HL-60 (cell line): ENCODE data around the gene SUN3.

Source experiments
- DNase-seq, 2 experiments: peaks; one replicate each; pipeline ENCODE4 v3.0.0-alpha.2; 2010 to 2020; ENCODE audit warnings: low read depth in 1 of 2, low spot score in 1 of 2
- H3K27ac ChIP-seq: fragments of 250-450 bp; sonication (Bioruptor Pico); replicated peaks from 2 replicates; pipeline ENCODE4 v1.5.1; 2020; ENCODE audit warnings: mild to moderate bottlenecking, moderate library complexity
- H3K27me3 ChIP-seq: fragments of 250-450 bp; sonication (Bioruptor Pico); 2 replicates; pipeline ENCODE4 v1.5.1; 2021; ENCODE audit warnings: mild to moderate bottlenecking, moderate library complexity; ENCODE audit not compliant: insufficient read depth, poor library complexity, severe bottlenecking
- H3K4me3 ChIP-seq: replicated peaks from 2 replicates; pipeline ENCODE4 v1.5.1; 2011; ENCODE audit warnings: mild to moderate bottlenecking, control low read depth, low read length; ENCODE audit not compliant: insufficient read depth
- GABPA ChIP-seq: IDR thresholded peaks from 2 replicates; pipeline ENCODE4 v1.6.1; 2012; ENCODE audit warnings: low read depth
- POLR2AphosphoS5 ChIP-seq: IDR thresholded peaks from 2 replicates; pipeline ENCODE4 v1.6.1; 2012; ENCODE audit warnings: low read depth
- SPI1 ChIP-seq: IDR thresholded peaks from 2 replicates; pipeline ENCODE4 v1.6.1; 2012; ENCODE audit warnings: low read depth, mild to moderate bottlenecking, borderline replicate concordance
- TF ChIP-seq, protein P1 (sequence below): IDR thresholded peaks from one replicate; pipeline ENCODE4 v1.5.1; 2011; ENCODE audit warnings: low read length, control low read depth, inconsistent platforms; ENCODE audit not compliant: insufficient read depth
- TF ChIP-seq, protein P2 (sequence below): IDR thresholded peaks from 2 replicates; pipeline ENCODE4 v1.6.1; 2012; ENCODE audit warnings: low read depth; ENCODE audit not compliant: insufficient replicate concordance

Gene SUN3

DNA sequence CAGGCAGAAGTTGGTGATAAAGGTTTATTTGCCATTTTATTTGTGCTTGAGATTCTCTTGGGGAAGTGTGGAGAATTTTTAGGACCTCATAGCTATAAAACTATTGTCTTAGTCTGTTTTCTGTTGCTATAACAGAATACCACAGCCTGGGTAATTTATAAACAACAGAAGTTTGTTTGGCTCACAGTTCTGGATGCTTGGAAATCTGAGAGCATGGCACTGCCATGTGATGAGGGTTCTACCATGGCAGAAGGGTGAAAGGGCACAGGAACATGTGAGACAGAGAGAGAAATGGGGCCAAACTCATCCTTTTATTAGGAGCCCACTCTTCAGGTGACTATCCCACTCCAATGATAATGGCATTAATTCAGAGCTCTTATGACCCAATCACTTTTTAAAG, 12.3 kb downstream of the SUN3 start:
- TF ChIP-seq GABPA = no peak
- TF ChIP-seq, protein P1, sequence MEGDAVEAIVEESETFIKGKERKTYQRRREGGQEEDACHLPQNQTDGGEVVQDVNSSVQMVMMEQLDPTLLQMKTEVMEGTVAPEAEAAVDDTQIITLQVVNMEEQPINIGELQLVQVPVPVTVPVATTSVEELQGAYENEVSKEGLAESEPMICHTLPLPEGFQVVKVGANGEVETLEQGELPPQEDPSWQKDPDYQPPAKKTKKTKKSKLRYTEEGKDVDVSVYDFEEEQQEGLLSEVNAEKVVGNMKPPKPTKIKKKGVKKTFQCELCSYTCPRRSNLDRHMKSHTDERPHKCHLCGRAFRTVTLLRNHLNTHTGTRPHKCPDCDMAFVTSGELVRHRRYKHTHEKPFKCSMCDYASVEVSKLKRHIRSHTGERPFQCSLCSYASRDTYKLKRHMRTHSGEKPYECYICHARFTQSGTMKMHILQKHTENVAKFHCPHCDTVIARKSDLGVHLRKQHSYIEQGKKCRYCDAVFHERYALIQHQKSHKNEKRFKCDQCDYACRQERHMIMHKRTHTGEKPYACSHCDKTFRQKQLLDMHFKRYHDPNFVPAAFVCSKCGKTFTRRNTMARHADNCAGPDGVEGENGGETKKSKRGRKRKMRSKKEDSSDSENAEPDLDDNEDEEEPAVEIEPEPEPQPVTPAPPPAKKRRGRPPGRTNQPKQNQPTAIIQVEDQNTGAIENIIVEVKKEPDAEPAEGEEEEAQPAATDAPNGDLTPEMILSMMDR = no peak
- TF ChIP-seq, protein P2, sequence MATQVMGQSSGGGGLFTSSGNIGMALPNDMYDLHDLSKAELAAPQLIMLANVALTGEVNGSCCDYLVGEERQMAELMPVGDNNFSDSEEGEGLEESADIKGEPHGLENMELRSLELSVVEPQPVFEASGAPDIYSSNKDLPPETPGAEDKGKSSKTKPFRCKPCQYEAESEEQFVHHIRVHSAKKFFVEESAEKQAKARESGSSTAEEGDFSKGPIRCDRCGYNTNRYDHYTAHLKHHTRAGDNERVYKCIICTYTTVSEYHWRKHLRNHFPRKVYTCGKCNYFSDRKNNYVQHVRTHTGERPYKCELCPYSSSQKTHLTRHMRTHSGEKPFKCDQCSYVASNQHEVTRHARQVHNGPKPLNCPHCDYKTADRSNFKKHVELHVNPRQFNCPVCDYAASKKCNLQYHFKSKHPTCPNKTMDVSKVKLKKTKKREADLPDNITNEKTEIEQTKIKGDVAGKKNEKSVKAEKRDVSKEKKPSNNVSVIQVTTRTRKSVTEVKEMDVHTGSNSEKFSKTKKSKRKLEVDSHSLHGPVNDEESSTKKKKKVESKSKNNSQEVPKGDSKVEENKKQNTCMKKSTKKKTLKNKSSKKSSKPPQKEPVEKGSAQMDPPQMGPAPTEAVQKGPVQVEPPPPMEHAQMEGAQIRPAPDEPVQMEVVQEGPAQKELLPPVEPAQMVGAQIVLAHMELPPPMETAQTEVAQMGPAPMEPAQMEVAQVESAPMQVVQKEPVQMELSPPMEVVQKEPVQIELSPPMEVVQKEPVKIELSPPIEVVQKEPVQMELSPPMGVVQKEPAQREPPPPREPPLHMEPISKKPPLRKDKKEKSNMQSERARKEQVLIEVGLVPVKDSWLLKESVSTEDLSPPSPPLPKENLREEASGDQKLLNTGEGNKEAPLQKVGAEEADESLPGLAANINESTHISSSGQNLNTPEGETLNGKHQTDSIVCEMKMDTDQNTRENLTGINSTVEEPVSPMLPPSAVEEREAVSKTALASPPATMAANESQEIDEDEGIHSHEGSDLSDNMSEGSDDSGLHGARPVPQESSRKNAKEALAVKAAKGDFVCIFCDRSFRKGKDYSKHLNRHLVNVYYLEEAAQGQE = no peak
- TF ChIP-seq SPI1 = no peak
- TF ChIP-seq POLR2AphosphoS5 = no peak
- Histone ChIP-seq H3K27me3 (no peaks in the 10 kb centered on the region), H3K4me3 (no peak overlapping the region), H3K27ac (no peak overlapping the region)
- DNase-seq = no peak

DNA sequence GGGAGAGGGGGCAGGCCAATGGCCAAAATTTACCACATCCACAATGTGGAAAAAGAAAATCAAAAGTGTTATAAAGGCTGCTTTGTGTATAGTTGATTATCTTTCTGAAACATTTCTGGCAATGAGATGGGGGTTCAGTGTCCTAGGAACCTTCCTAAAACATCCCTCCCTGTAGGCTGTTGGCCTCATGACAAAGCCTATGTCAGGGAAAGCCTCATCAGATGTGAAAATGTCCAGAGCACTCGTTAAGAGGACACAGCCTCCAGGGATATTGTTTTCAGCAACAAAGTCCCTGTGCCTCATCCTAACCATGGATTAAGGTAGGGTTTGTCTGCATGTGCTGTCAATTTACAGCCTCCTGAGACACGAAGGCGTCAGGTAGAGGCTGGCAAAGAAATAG, 17.0 kb downstream of the SUN3 start:
- Histone ChIP-seq H3K4me3 (no peak overlapping the region), H3K27ac (no peak overlapping the region)
- no peak for DNase-seq

DNA sequence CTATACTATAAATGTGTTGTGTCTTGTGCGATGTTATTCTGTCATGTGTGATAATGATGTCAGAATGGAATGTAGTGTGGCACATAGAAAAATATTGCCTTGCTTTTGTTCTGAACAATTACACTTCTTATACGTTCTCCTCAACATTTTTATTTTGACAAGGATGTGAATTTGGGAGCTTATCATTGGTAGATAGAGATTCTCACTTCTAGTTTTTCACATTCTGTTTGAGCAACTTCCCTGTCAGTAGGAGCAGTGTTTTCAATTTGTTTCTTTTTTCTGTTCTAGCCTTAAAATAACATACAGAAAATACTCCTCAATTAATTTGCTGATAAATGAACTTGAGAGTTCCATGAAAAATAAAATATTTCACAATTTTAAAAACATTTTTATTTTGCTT, 17.6 kb downstream of the SUN3 start:
- Histone ChIP-seq H3K27me3 (no peaks in the 10 kb centered on the region), H3K27ac (no peak overlapping the region), H3K4me3 (no peak overlapping the region)
- TF ChIP-seq SPI1 (no peak), POLR2AphosphoS5 (no peak), GABPA (no peak)
- TF ChIP-seq, protein P2 = no peak
- TF ChIP-seq, protein P1 = no peak
- no peak for DNase-seq

More for the DNA sequence above, 17.0 kb downstream of the SUN3 start:
- no peaks in the 10 kb centered on the region for H3K27me3 ChIP-seq
- TF ChIP-seq, protein P1 = no peak
- TF ChIP-seq GABPA (no peak), POLR2AphosphoS5 (no peak), SPI1 (no peak)
- TF ChIP-seq, protein P2 = no peak
